K562 (cell line): ENCODE results near the gene CENPO. TPM values are rescaled to one million over a fixed set of nuclear protein-coding genes. Genes with fewer than 3 reads are reported as not detected.

Experiments
- BHLHE40 ChIP-seq: IDR thresholded peaks from 2 replicates; pipeline ENCODE4 v1.6.1; 2011; ENCODE audit warnings: low read length, improper control_type of control experiment
- CAMTA2 ChIP-seq: fragments of 250-450 bp; sonication (Bioruptor Pico); conservative IDR thresholded peaks from 2 replicates; pipeline ENCODE4 v1.5.1; 2022
- DNMT1 ChIP-seq: fragments of 450-650 bp; IDR thresholded peaks from 2 replicates; pipeline ENCODE4 v1.6.1; 2016; ENCODE audit warnings: antibody characterized with exemption, mild to moderate bottlenecking
- FOXK1 ChIP-seq: sonication (generic); formaldehyde crosslinking; IDR thresholded peaks from 2 replicates; pipeline ENCODE4 v1.8.0; 2022; ENCODE audit warnings: missing genetic modification reagents, mild to moderate bottlenecking, borderline replicate concordance
- GABPB1 ChIP-seq: sonication (generic); formaldehyde crosslinking; IDR thresholded peaks from 2 replicates; pipeline ENCODE4 v1.8.0; 2022; ENCODE audit warnings: mild to moderate bottlenecking, missing genetic modification reagents
- IFI16 ChIP-seq: fragments of 250-450 bp; sonication (Bioruptor Pico); IDR thresholded peaks from 2 replicates; pipeline ENCODE4 v2.1.2; 2022; ENCODE audit warnings: mild to moderate bottlenecking, inconsistent platforms
- KDM5B ChIP-seq: fragments of 200-600 bp; sonication (generic); IDR thresholded peaks from 2 replicates; pipeline ENCODE4 v1.6.1; 2012; ENCODE audit warnings: low read depth, mild to moderate bottlenecking, moderate library complexity, low read length, control low read depth, inconsistent platforms; ENCODE audit not compliant: insufficient replicate concordance
- NCOA1 ChIP-seq: fragments of 450-650 bp; IDR thresholded peaks from 2 replicates; pipeline ENCODE4 v1.6.1; 2016; ENCODE audit warnings: low read depth
- PHB2 ChIP-seq: fragments of 450-650 bp; IDR thresholded peaks from 2 replicates; pipeline ENCODE4 v1.6.1; 2017; ENCODE audit warnings: low read depth
- POLR2AphosphoS2 ChIP-seq: IDR thresholded peaks from 2 replicates; pipeline ENCODE4 v1.6.1; 2012; ENCODE audit warnings: low read length, improper control_type of control experiment
- PTTG1 ChIP-seq: fragments of 450-650 bp; IDR thresholded peaks from 2 replicates; pipeline ENCODE4 v1.6.1; 2016; ENCODE audit warnings: low read depth, mild to moderate bottlenecking, missing genetic modification characterization, missing compliant biosample characterization
- SIX5 ChIP-seq, 2 experiments: IDR thresholded peaks; 2 replicates each; pipeline ENCODE4 v1.6.1; 2011; ENCODE audit warnings: low read length in 2 of 2, borderline replicate concordance in 1 of 2, low read depth in 1 of 2, mild to moderate bottlenecking in 1 of 2, moderate library complexity in 1 of 2; ENCODE audit not compliant: insufficient read depth in 1 of 2
- TFAP4 ChIP-seq: sonication (generic); formaldehyde crosslinking; IDR thresholded peaks from 2 replicates; pipeline ENCODE4 v1.8.0; 2022; ENCODE audit warnings: missing genetic modification reagents, mild to moderate bottlenecking, moderate library complexity, borderline replicate concordance
- TFE3 ChIP-seq: fragments of 450-650 bp; formaldehyde crosslinking; IDR thresholded peaks from 2 replicates; pipeline ENCODE4 v1.4.0; 2020; ENCODE audit warnings: mild to moderate bottlenecking, mixed read lengths
- TRIM28 ChIP-seq: fragments of 450-650 bp; IDR thresholded peaks from 2 replicates; pipeline ENCODE4 v1.6.1; 2017
- ZBTB1 ChIP-seq: sonication (generic); formaldehyde crosslinking; IDR thresholded peaks from 2 replicates; pipeline ENCODE4 v1.8.1; 2023; ENCODE audit warnings: missing genetic modification reagents, low read depth, mild to moderate bottlenecking, borderline replicate concordance
- ZBTB8A ChIP-seq: fragments of 450-650 bp; IDR thresholded peaks from 2 replicates; pipeline ENCODE4 v1.6.1; 2018; ENCODE audit warnings: mild to moderate bottlenecking, moderate library complexity; ENCODE audit not compliant: partially characterized antibody
- ZC3H8 ChIP-seq: fragments of 450-650 bp; IDR thresholded peaks from 2 replicates; pipeline ENCODE4 v1.6.1; 2017
- ZNF253 ChIP-seq: fragments of 250-450 bp; sonication (Bioruptor Pico); conservative IDR thresholded peaks from 2 replicates; pipeline ENCODE4 v1.6.1; 2021; ENCODE audit warnings: mild to moderate bottlenecking
- ZNF263 ChIP-seq: sonication (generic); formaldehyde crosslinking; IDR thresholded peaks from 2 replicates; pipeline ENCODE4 v1.8.0; 2022; ENCODE audit warnings: mild to moderate bottlenecking, missing genetic modification reagents, borderline replicate concordance
- ZNF449 ChIP-seq: fragments of 250-450 bp; sonication (Bioruptor Pico); IDR thresholded peaks from 2 replicates; pipeline ENCODE4 v1.8.0; 2022; ENCODE audit warnings: moderate library complexity, mild to moderate bottlenecking, inconsistent platforms
- ZNF551 ChIP-seq: fragments of 250-450 bp; sonication (Bioruptor Pico); IDR thresholded peaks from 2 replicates; pipeline ENCODE4 v1.5.0; 2021; ENCODE audit warnings: mild to moderate bottlenecking, moderate library complexity
- ZNF699 ChIP-seq: fragments of 250-450 bp; sonication (Bioruptor Pico); IDR thresholded peaks from 2 replicates; pipeline ENCODE4 v1.8.0; 2021; ENCODE audit warnings: mild to moderate bottlenecking, moderate library complexity; ENCODE audit not compliant: insufficient replicate concordance
- polyA plus RNA-seq, 8 experiments: library from polyadenylated mRNA; depleted of rRNA in 4 of 8; stranded (reverse) in 5 of 8; unstranded in 3 of 8; fragments of >200 nt; fragmentation: Nextera tagmentation in 2 of 8; fragmentation: Illumina TruSeq in 1 of 8; extraction: Ambion mirVana in 2 of 8; extraction: Trizol in 1 of 8; gene quantifications; 2 replicates each; pipeline versions ENCODE4 v1.2.1 to v1.2.3, GENCODE V29; 2011 to 2014; ENCODE audit warnings: inconsistent platforms in 1 of 8, missing spikeins in 1 of 8
- total RNA-seq, 7 experiments: library from RNA; depleted of rRNA in 6 of 7; stranded (reverse); fragments of >200 nt in 6 of 7; fragmentation: Illumina TruSeq in 2 of 7; extraction: Trizol in 2 of 7; gene quantifications; 2 replicates each; pipeline versions ENCODE4 v1.2.1 to v1.2.3, GENCODE V29; 2011 to 2021; ENCODE audit warnings: low replicate concordance in 1 of 7

The CENPO gene
- total and polyA plus RNA-seq, 9 of the 15 experiments (the other 6 are each of a cell fraction or from before 2014, with no cell fraction given) = 30.6 to 59.4 (median 38.9) TPM

GRCh38 chr2:24827321-24828237 is 34.4 kb downstream of the CENPO start (continued):
- no peak for TF ChIP-seq TFE3 (CRISPR knock-in tag)
- TF ChIP-seq DNMT1 = no peak
- no peak for TF ChIP-seq NCOA1
- no peak for TF ChIP-seq PHB2
- no peak for TF ChIP-seq ZNF449 (CRISPR knock-in tag)
- TF ChIP-seq KDM5B = no peak
- TF ChIP-seq SIX5 (IDR thresholded peaks at IDR 0.05; ENCODE audit: borderline replicate concordance in 1 of 2, insufficient read depth in 1 of 2, low read depth in 1 of 2, low read length in 2 of 2) = no peak
- TF ChIP-seq PTTG1 = no peak
- no peak for TF ChIP-seq IFI16 (CRISPR knock-in tag)
- no peak for TF ChIP-seq CAMTA2 (CRISPR knock-in tag)
- TF ChIP-seq ZNF699 (CRISPR knock-in tag) = no peak
- no peak for TF ChIP-seq ZC3H8
- peak; percentile 72; the same call in 1 of the 2 replicates for TF ChIP-seq FOXK1 (CRISPR knock-in tag)
- peak; percentile 39; the same call in 1 of the 2 replicates for TF ChIP-seq GABPB1
- TF ChIP-seq POLR2AphosphoS2 = peak; percentile 53; the same call in 1 of the 2 replicates
- TF ChIP-seq ZBTB8A = no peak
- TF ChIP-seq BHLHE40 = 0 out of 2 replicates have a peak, but pooled peaks have one; percentile 28
- TF ChIP-seq ZNF263 (CRISPR knock-in tag) = peak; percentile 99
- TF ChIP-seq TRIM28 = no peak
- TF ChIP-seq ZNF551 (CRISPR knock-in tag) = no peak
- TF ChIP-seq ZNF253 (CRISPR knock-in tag) = no peak
- no peak; the same call in 1 of the 2 replicates for TF ChIP-seq TFAP4
- no peak for TF ChIP-seq ZBTB1
